ENCODE measurements around the gene ATRNL1.

- TF ChIP-seq POLR2A (IDR thresholded peaks at IDR 0.05): no peak
- no peak for TF ChIP-seq CTCF (IDR thresholded peaks at IDR 0.05)
These were observed 146.6 kb downstream of the ATRNL1 start for GRCh38 chr10:115239761-115240160.

All from Peyer's patch (tissue), 4 donors.